Stimulated activated CD4-positive, alpha-beta T cell treated with anti-CD3 and anti-CD28 coated beads, Interleukin-15, amount 100 ng/mL, for 24 hours (primary cell): ENCODE measurements around the gene CYSRT1.
"Not testable (repeated sequence)": the region's sequence is repeated elsewhere in the genome, so short reads cannot be mapped to it uniquely, and the experiment has no call there.

Source experiments
- DNase-seq: peaks from one replicate; pipeline ENCODE4 v3.0.0-alpha.2; 2020

CYSRT1 gene

DNA sequence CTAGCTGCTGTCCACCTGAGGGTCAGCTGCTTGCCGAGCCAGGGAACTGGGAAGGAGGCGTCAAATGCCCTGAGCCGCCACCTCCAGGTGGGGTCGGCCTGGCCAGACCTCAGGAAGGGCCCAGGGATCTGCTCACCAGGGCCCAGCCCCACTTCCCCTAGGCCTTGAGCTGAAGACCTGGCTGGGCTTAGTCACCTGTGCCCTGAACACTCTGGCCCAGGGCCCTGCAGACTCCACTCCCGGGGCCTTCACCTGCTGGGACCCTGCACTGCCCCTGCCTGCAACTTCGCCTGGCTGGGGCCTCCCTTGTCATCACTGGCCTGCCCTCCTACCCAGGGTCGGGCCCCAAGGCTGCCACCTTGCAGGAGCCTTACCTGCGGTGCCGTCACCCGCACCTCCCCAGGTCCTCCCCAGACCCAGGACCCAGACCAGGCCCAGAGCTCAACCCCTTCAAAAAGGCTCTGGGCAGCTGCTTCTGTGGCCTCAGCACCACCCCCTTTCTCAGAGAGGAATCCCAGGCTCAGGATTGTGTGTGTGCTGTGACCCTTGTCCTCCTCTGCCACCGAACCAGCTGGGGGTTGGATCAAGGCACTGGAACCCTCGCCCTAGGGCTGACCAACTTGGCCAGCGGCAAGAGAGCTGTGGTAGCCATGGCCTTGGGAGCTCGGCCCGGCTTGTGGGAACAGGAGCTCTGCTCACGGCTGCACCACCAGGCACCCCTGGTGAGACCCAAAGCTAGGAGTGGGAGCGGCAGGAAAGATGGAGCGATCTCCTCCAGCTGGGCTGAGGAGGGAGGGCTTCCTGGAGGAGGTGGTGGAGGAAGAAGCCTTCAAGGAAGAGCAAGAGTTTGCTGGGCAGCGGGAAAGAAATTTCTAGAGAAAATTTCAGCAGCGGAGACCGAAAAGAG lies 29.0 kb downstream of the CYSRT1 start:
- DNase-seq, result no peak

GRCh38 chr9:137254624-137255447 lies 29.9 kb downstream of the CYSRT1 start, which contains the start of gene NELFB:
TSS of gene NELFB (plus strand) at chr9:137255327.
- peak; percentile 97 for DNase-seq

DNA sequence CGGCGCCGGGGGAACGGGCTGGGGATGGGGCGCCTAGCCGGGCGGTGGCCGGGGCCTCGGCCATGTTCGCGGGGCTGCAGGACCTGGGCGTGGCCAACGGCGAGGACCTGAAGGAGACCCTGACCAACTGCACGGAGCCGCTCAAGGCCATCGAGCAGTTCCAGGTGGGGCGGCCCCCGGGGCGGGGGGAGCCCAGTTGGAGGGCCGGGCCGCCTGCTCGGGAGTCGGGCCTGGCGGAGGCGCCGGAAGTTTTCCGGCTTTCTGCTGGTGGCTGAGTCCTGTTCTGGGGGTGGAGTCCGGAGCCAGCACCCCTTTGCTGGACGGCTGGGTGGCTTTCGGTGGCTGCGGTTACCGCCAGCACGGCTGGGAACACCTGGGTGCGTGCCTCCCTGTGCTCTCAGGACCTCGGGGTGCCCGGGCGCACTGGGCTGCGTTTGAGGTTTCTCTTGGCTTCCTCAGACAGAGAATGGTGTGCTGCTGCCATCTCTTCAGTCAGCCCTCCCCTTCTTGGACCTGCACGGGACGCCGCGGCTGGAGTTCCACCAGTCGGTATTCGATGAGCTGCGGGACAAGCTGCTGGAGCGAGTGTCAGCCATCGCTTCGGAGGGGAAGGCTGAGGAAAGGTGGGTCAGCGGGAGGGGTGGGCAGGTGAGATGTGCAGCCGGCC lies 30.6 kb downstream of the CYSRT1 start:
- peak; percentile 55 for DNase-seq

- no peak for DNase-seq
These were observed 31.4 kb downstream of the CYSRT1 start for GRCh38 chr9:137256362-137256761.

- no peak for DNase-seq
These were observed 31.9 kb downstream of the CYSRT1 start for GRCh38 chr9:137256856-137257255.

GRCh38 chr9:137262173-137262908 lies 37.4 kb downstream of the CYSRT1 start:
- DNase-seq, result not testable (repeated sequence)

DNA sequence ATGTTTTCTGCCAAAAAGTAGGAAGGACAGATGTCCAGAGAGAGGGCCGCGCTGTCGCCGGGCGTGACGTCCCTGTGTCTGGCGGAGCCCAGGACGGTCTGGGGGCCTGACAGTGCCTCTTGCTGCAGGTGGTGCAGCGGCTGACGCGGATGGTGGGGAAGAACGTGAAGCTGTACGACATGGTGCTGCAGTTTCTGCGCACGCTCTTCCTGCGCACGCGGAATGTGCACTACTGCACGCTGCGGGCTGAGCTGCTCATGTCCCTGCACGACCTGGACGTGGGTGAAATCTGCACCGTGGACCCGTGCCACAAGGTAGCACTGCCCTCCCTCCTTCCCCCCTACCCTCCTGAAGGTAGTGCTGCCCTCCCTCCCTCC lies 37.9 kb downstream of the CYSRT1 start:
- DNase-seq, result no peak

DNA sequence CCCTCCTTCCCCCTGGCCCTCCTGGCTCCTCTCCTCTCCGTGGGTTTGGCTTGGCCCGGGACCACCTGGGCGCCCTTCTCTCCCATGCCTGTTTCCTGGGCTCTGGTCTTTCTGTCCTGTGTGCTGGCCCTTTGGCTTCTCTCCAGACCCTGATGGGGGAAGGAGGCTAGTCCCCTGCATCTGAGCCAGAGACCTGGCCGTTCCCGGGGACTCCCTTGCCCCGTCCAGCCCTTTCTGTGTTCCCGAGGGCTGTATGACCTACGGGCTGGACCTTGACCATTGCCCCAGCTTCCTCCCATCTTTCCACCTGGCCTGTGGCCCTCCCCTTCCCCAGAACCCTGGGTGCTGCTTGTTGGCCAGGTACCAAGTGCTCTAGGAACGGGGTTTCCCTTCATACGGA lies 38.5 kb downstream of the CYSRT1 start:
- no peak for DNase-seq

GRCh38 chr9:137264067-137264466 lies 39.1 kb downstream of the CYSRT1 start:
- no peak for DNase-seq

GRCh38 chr9:137265496-137266161 lies 40.7 kb downstream of the CYSRT1 start:
- no peak for DNase-seq

DNA sequence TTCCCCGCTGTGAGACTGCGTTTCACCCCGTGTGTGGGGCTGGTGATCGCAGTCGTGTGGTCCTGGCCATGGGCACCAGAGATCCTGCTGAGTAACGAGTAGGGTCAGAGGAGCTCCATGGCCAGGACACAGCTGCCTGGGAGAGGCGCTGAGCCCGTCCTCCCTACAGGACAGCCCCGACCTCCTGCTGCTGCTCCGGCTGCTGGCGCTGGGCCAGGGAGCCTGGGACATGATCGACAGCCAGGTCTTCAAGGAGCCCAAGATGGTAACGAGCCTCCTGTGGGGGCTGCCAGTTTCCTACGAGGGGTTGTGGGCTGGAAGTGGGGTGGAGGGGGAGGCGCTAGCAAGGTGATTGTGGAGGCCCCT lies 41.2 kb downstream of the CYSRT1 start:
- no peak for DNase-seq

GRCh38 chr9:137266585-137267453 lies 41.8 kb downstream of the CYSRT1 start:
- no peak for DNase-seq

- DNase-seq, result no peak
These were observed 43.0 kb downstream of the CYSRT1 start for GRCh38 chr9:137267933-137268355.

DNA sequence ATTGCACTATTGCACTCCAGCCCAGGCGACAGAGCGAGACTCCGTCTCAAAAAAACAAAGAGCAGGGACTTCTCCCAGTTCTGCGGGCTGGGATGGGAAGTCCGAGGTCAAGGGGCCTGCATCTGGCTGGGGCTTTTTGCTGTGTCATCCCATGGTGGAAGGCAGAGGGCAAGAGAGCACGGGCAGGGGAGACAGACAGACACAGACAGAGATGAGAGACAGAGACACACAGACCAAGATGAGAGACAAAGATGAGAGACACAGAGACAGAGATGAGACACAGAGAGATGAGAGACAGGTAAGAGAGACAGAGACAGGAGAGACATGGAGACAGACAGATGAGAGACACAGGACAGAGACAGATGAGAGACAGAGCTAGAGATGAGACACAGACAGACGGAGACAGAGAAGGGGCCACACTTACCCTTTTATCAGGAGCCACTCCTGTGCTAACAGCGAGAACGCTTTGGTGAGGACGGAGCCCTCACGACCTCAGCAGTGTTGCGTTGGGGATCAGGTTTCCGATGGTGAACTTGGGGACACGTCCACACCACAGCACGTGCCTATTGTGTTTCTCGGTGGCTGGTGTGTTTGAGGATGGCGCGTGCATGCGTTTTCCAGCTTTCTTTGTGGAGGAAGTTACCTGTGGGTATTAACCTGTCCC lies 43.7 kb downstream of the CYSRT1 start:
- DNase-seq, result no peak

DNA sequence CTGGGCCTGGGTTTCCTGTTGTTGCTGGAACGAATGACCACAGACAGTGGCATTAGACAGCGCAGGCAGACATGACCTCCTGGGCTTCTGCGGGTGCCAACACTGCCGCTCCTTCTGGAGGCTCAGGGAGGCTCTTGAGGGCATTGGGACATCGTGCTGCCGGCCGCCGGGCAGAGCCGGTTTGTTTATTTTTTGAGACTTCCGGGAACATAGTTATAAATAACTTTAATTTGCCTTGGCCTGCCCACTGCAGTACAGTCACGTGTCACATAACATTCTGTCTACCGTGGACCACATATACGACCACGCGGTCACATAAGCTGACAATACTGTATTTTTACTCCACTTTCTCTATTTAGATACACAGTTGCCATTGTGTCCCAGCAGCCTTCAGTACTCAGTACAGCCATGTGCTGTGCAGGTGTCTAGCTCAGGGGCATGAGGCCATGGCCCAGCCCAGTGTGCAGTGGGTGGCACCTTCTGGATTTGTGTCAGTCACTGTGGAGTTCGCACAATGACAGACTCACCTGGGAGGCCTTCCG lies 44.3 kb downstream of the CYSRT1 start:
- no peak for DNase-seq

DNA sequence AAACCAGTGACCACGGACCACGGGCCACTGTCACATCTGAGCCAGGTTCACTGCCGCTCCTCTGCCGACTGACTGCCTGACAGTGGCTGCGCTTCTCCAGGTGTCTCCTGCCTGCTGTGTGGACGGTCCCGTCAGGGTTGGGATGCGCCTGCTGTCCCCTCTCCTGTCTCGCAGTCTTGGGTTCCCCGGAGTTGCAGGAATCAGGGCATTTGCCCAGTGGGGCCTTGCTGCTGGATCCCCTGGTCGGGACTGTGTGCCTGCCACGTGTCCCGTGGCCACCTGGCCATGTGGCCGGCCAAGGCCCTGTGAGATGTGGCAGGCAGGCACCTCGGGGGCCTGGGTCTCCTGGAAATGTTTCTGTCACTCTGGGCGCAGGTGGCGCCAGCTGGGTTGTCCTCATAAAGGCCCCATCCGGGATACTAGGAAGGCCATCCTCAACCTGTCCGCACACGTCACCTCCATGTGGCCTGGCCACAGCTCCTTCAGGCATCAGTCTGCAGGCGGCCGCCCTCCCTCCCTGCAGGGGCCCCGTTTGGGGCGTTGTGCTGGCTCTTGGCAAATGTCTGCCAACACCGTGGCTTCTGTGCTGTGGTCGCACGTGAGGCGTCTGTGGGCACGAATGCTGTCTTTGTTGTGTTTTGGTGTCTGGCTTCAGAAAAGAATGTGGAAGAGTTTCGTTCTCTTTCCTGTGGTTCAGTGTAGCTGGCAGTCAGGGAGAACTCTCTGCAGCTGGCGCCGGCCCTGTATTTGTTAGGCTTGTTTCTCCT lies 46.1 kb downstream of the CYSRT1 start:
- DNase-seq, result peak; percentile 34

- no peak for DNase-seq
These were observed 46.7 kb downstream of the CYSRT1 start for GRCh38 chr9:137271696-137272076.

GRCh38 chr9:137272241-137273094 lies 47.5 kb downstream of the CYSRT1 start:
- DNase-seq, result no peak
